Transverse colon (tissue), 4 donors: ENCODE data around the gene STAT5A.

Experiments
- EP300 ChIP-seq: sonication (generic); formaldehyde crosslinking; IDR thresholded peaks from one replicate; pipeline ENCODE4 v1.6.1; 2017; ENCODE audit warnings: antibody characterized with exemption, low read depth
- POLR2A ChIP-seq: fragments of 450-650 bp; IDR thresholded peaks from one replicate; pipeline ENCODE4 v1.6.1; 2016; ENCODE audit warnings: antibody characterized with exemption, mild to moderate bottlenecking, moderate library complexity
- POLR2AphosphoS5 ChIP-seq, 3 donors: sonication (generic); formaldehyde crosslinking; IDR thresholded peaks; one replicate each; pipeline ENCODE4 v1.6.1; 2016; ENCODE audit warnings: antibody characterized with exemption in 3 of 3
- TF ChIP-seq, protein P1 (sequence below), 5 experiments: fragments of 200-600 bp in 3 of 5; fragments of 450-650 bp in 2 of 5; sonication (generic) in 3 of 5; IDR thresholded peaks; 1 replicate in 2 of 5; 2 replicates in 3 of 5; pipeline ENCODE4 v1.5.1; 2016 to 2017; ENCODE audit warnings: antibody characterized with exemption in 5 of 5, inconsistent platforms in 3 of 5, mild to moderate bottlenecking in 2 of 5, moderate library complexity in 1 of 5

DNA sequence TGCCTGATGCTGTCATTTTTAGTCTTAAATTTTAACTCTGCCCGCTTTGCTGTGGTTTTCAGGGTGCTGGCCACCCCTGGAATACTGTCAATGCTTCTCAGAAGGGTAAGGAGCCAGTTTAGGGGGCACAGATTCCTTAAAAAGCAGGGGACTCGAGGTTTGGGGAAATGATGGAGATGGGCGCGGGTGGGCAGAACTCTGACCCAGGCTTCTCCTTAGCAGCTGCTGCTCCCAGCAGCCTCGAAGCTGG lies 23.7 kb downstream of the STAT5A start:
- TF ChIP-seq POLR2A (no peak), EP300 (no peak), POLR2AphosphoS5 (IDR thresholded peaks at IDR 0.05) (no peak)
- TF ChIP-seq, protein P1, sequence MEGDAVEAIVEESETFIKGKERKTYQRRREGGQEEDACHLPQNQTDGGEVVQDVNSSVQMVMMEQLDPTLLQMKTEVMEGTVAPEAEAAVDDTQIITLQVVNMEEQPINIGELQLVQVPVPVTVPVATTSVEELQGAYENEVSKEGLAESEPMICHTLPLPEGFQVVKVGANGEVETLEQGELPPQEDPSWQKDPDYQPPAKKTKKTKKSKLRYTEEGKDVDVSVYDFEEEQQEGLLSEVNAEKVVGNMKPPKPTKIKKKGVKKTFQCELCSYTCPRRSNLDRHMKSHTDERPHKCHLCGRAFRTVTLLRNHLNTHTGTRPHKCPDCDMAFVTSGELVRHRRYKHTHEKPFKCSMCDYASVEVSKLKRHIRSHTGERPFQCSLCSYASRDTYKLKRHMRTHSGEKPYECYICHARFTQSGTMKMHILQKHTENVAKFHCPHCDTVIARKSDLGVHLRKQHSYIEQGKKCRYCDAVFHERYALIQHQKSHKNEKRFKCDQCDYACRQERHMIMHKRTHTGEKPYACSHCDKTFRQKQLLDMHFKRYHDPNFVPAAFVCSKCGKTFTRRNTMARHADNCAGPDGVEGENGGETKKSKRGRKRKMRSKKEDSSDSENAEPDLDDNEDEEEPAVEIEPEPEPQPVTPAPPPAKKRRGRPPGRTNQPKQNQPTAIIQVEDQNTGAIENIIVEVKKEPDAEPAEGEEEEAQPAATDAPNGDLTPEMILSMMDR (IDR thresholded peaks at IDR 0.05) = no peak
